HUES48 (cell line): Measurements from ENCODE around the gene CALY.

Experiments used
- H3K27ac ChIP-seq: one replicate; pipeline ENCODE4 v1.7.0; 2013; ENCODE audit warnings: low read depth, low read length, inconsistent platforms
- H3K27me3 ChIP-seq: 2 replicates; pipeline ENCODE4 v1.6.1; 2013; ENCODE audit warnings: mild to moderate bottlenecking, low read length; ENCODE audit not compliant: control insufficient read depth, insufficient read depth
- H3K36me3 ChIP-seq: 2 replicates; pipeline ENCODE4 v1.6.1; 2013; ENCODE audit warnings: low read length; ENCODE audit not compliant: control insufficient read depth, insufficient read depth
- H3K4me1 ChIP-seq: 2 replicates; pipeline ENCODE4 v1.6.1; 2013; ENCODE audit warnings: mild to moderate bottlenecking, low read length; ENCODE audit not compliant: control insufficient read depth, insufficient read depth
- H3K4me3 ChIP-seq: 2 replicates; pipeline ENCODE4 v1.5.1; 2013; ENCODE audit warnings: mild to moderate bottlenecking, low read depth, low read length
- H3K9ac ChIP-seq: 2 replicates; pipeline ENCODE4 v1.6.1; 2013; ENCODE audit warnings: mild to moderate bottlenecking, low read depth, low read length, moderate library complexity
- H3K9me3 ChIP-seq: 2 replicates; pipeline ENCODE4 v1.6.1; 2013; ENCODE audit warnings: low read length; ENCODE audit not compliant: control insufficient read depth, insufficient read depth

CALY gene

DNA sequence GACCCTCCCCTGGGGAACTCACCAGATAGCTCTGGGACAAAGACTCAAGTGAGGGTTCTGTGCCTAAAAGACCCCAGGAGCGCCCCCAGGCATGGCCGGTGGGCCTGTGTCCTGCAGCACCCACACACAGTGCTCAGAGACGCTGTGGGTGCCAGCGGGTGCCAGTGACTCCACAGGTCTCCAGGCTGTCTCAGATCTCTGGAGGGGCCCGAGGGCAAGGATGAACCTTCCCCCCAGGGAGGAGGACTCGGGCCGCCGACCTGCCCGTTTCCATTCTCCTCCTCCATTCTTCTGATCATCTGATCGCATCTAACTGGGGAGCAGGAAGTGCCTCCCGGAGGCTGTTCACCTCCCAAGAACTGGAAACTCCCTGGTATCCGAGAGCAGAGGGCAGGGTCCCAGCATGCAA, 61.0 kb downstream of the CALY start:
- H3K36me3 ChIP-seq = peaks cover 18% of the 10 kb centered on the region

DNA sequence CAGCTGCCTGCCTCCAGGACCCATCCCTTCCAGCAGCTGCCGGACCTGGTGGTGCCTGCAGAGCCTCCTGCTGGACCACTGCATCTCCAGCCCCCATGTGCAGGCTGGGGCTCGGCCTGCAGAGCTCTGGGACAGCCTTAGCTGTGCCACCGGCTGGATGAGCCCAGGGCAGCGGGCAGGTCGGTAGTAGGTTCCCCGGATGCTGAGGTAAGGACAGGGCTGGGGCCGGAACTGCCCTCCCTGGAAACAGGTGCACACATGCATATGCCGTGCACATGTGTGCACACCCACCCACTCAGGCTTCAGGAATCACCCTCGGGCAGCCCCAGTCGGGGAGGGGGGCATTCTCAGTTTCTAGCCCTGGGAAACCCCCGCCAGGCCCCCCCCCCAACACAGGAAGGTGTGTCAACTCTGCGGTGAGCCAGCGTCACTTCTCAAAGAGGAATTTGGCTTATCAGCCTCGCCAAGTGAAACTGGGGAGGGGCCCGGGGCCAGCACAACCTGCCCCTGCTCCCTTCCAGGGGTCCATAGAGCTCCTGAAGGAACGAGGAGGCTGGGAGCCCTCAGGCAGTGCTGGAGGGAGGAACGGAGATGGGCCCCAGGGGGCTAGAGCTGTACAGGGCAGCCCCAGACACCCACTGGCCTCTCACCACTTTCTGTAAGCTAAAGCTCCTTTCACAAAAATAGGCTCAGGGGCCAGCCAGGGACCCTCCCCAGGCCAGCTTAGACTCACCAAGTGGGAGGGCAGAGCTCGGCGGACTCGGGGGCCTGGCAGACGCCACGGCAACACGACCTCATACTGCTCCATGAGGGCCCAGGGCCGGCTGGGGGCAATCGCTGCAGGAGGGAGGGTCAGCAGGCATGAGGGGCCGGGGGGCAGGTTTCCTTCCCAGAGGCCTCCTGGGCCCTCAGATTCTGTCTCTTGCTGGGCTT, 61.7 kb downstream of the CALY start:
- H3K27ac ChIP-seq = no peak overlapping the region
- H3K36me3 ChIP-seq = peaks cover 11% of the 10 kb centered on the region
- H3K9ac ChIP-seq = no peak overlapping the region

More for the DNA sequence above, 61.0 kb downstream of the CALY start:
- Histone ChIP-seq H3K27me3 (peaks cover 7% of the 10 kb centered on the region), H3K9ac (no peak overlapping the region), H3K27ac (no peak overlapping the region), H3K9me3 (no peaks in the 10 kb centered on the region), H3K4me1 (peaks cover 5% of the 10 kb centered on the region; the same call in 1 of the 2 replicates), H3K4me3 (no peak overlapping the region)

More for the DNA sequence above, 61.7 kb downstream of the CALY start:
- Histone ChIP-seq H3K4me1 (peaks cover 5% of the 10 kb centered on the region; the same call in 1 of the 2 replicates), H3K4me3 (no peak overlapping the region), H3K27me3 (peaks cover 7% of the 10 kb centered on the region), H3K9me3 (no peaks in the 10 kb centered on the region)
